GM10266 (cell line): ENCODE measurements around the gene KAT8.

ENCODE experiments used
- DNase-seq: peaks from one replicate; pipeline ENCODE4 v3.0.0; 2012; ENCODE audit errors: extremely low spot score
- TF ChIP-seq, protein P1 (sequence below): IDR thresholded peaks from 2 replicates; pipeline ENCODE4 v1.5.1; 2012; ENCODE audit warnings: mild to moderate bottlenecking, low read depth; ENCODE audit not compliant: control insufficient read depth, insufficient read depth; ENCODE audit errors: missing control alignments

KAT8 gene

DNA sequence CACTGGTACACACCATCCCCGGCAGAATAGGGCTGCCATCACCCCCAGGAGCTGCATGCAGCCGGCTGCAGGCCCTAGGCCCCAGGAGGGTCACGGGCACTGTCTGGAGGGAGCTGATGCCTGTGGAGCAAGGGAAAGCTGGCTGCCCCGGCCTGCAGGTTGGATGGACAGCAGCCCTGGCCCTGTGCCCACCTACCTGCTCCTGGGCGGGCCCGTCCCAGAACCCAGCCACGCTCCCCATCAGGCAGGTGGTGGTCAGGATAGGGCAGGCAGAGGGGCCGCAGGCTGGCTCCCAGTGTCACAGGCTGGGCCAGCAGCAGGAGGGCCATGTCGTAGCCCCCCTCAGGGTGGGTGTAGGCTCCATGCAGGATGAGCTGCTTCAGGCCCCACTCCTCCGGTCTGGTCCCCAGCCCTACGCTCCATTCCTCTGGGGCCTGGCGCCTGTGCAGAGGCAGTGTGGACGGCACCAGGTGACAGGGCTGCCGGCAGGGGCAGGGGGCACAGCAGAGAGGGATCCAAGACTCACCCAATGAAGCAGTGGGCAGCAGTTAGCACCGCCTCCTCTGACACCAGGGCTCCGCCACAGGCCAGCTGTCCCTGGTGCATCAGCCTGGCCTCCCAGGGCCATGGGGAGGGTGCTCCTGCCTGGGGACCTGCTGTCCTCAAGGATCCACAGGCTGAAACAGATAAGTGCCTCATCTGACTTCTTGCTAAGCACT is 32.7 kb upstream of the KAT8 start:
- TF ChIP-seq, protein P1, sequence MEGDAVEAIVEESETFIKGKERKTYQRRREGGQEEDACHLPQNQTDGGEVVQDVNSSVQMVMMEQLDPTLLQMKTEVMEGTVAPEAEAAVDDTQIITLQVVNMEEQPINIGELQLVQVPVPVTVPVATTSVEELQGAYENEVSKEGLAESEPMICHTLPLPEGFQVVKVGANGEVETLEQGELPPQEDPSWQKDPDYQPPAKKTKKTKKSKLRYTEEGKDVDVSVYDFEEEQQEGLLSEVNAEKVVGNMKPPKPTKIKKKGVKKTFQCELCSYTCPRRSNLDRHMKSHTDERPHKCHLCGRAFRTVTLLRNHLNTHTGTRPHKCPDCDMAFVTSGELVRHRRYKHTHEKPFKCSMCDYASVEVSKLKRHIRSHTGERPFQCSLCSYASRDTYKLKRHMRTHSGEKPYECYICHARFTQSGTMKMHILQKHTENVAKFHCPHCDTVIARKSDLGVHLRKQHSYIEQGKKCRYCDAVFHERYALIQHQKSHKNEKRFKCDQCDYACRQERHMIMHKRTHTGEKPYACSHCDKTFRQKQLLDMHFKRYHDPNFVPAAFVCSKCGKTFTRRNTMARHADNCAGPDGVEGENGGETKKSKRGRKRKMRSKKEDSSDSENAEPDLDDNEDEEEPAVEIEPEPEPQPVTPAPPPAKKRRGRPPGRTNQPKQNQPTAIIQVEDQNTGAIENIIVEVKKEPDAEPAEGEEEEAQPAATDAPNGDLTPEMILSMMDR = no peak
- DNase-seq = no peak

DNA sequence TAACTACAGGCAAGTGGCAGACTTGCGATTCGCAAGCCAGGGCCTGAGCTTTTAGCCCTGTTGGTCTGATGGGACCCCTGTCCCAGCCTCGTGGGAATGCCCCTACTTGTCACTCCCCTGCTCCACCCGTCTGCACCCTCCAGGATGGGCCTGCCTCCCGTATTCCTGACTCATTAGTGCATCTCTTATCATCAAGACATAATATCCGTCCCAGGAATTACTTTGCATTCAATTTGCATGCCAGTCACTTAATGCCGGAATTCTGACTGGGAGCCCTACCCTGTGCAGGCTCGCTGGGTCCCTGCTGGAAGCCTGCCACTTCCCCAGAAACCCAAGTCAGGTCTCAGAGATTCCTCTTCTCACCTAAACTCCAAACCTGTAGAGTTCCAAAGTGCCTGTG is 32.1 kb upstream of the KAT8 start:
- DNase-seq = no peak
- TF ChIP-seq, protein P1 = no peak

DNA sequence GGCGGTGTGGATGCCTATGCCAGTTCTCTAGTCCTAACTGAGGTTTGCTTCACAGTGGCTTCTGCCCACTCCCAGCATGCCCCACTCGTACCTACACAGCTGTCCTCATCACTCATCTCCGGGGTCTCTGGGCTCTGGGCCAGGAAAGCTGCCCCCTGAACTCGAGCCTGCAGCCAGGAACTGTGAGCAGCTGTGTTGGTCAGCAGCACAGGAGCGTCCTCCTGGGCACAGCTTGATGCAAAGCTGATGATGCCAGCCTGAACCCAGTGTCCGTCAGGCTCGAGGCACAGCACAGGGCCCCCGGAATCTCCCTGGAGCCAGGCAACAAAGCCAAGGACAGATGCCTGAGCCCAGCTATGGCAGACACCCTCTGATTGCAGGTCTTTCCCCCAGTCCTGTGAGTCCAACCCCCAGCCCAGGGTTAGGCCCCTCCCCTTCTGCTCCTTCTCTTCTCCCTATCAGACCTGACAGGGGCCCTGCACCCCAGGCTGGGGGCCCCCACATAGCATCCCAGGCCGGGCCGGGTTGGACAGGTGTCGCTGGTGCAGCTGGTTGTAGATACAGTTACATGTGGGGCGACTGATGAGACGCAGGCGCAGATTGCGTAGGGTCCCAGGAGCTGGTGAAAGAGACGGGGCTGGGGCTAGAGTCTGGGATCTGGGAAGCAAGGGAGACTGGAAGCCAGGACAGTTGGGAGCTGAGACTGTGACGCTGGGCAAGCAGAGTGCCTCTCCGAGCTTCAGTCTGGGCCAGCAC is 31.4 kb upstream of the KAT8 start:
- TF ChIP-seq, protein P1 = no peak
- DNase-seq = no peak

DNA sequence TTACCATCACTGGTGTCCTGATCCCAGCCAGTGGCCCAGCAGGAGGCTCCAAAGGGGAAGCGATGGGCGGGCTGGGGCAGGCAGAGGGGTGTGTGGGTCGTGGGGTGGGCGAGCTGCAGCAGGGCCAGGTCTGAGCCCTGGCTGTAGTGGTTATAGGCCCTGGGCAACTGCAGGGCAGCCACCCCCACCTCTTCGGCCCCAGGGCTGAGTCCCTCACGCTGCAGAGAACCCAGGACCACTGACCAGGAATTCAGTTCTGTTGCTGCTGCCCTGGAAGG is 30.9 kb upstream of the KAT8 start:
- no peak for DNase-seq
- TF ChIP-seq, protein P1 = no peak

DNA sequence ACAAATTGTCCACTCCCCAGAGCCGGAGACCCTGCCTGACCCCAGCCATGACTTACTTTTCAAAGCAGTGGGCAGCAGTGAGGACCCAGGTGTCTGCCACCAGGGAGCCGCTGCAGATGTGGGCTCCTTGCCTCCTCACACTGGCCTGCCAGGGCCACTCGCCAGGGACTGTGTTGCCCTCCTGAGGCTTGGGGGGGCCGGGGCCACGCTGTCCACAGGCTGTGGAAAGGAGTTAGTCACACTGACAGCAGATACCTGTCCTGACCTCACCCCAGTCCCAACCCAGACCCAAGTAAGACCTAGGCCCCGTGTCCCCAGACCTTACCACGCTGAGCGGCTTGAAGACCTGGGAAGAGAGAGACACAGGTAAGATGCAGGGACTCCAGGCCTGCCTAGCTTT is 30.0 kb upstream of the KAT8 start:
- no peak for DNase-seq
- TF ChIP-seq, protein P1 = no peak

GRCh38 chr16:31087971-31088370 is 29.5 kb upstream of the KAT8 start:
- DNase-seq = no peak
- TF ChIP-seq, protein P1 = no peak
